Renal cortical epithelial cell (primary cell): ENCODE results near the gene SF3A2. TPM values are rescaled to one million over a fixed set of nuclear protein-coding genes. Genes with fewer than 3 reads are reported as not detected.

Source experiments
- DNase-seq: peaks from one replicate; pipeline ENCODE4 v3.0.0-alpha.2; 2011; ENCODE audit warnings: low read depth
- total RNA-seq: library from RNA; depleted of rRNA; stranded (reverse); fragments of >200 nt; gene quantifications from 2 replicates; pipeline ENCODE4 v1.2.3, GENCODE V29; 2014

Gene SF3A2
- total RNA-seq, 1 donor from 2014 or later = 39.2 TPM

GRCh38 chr19:2207991-2208860 is 28.4 kb upstream of the SF3A2 start:
- no peak for DNase-seq

- DNase-seq = no peak
Measured at GRCh38 chr19:2208975-2209374, 27.6 kb upstream of the SF3A2 start.

GRCh38 chr19:2209408-2209807 is 27.2 kb upstream of the SF3A2 start:
- DNase-seq = no peak

- no peak for DNase-seq
Measured at GRCh38 chr19:2210206-2210605, 26.4 kb upstream of the SF3A2 start.

- no peak for DNase-seq
Measured at GRCh38 chr19:2210987-2211740, 25.5 kb upstream of the SF3A2 start.

GRCh38 chr19:2212861-2213711 is 23.5 kb upstream of the SF3A2 start:
- DNase-seq = no peak

GRCh38 chr19:2213799-2214198 is 22.8 kb upstream of the SF3A2 start:
- no peak for DNase-seq

- no peak for DNase-seq
Measured at GRCh38 chr19:2214251-2214650, 22.4 kb upstream of the SF3A2 start.

- no peak for DNase-seq
Measured at GRCh38 chr19:2215281-2215751, 21.3 kb upstream of the SF3A2 start.

GRCh38 chr19:2216361-2217225 is 20.0 kb upstream of the SF3A2 start:
- DNase-seq = no peak

GRCh38 chr19:2217591-2217990 is 19.0 kb upstream of the SF3A2 start:
- DNase-seq = no peak

- DNase-seq = no peak
Measured at GRCh38 chr19:2219726-2220125, 16.9 kb upstream of the SF3A2 start.

- DNase-seq = peak; percentile 4
Measured at GRCh38 chr19:2221250-2221831, 15.3 kb upstream of the SF3A2 start.

- DNase-seq = no peak
Measured at GRCh38 chr19:2221918-2222317, 14.7 kb upstream of the SF3A2 start.

- no peak for DNase-seq
Measured at GRCh38 chr19:2223391-2223790, 13.2 kb upstream of the SF3A2 start.

- DNase-seq = no peak
Measured at GRCh38 chr19:2223959-2224358, 12.7 kb upstream of the SF3A2 start.

GRCh38 chr19:2224754-2225349 is 11.8 kb upstream of the SF3A2 start:
- DNase-seq = no peak

- DNase-seq = no peak
Measured at GRCh38 chr19:2225415-2226050, 11.1 kb upstream of the SF3A2 start.

- DNase-seq = no peak
Measured at GRCh38 chr19:2226051-2226839, 10.4 kb upstream of the SF3A2 start.
